SK-N-SH (cell line): ENCODE measurements around the gene PCGF1. TPM values are rescaled to one million over a fixed set of nuclear protein-coding genes. Genes with fewer than 3 reads are reported as not detected.
A peak's percentile ranks its signal among the peaks of the same experiment; 100 is the strongest.

Experiments used
- CTCF ChIA-PET: fragments of 300-600, 350-600 bp; formaldehyde crosslinking; extraction: SDS; loops from one replicate; lab custom pipeline; 2021; lab: Yijun Ruan, JAX
- POLR2A ChIA-PET: fragments of 350-600 bp; sonication (Branson Sonifier 250); formaldehyde crosslinking; extraction: SDS; loops from one replicate; lab custom pipeline; 2020; ENCODE audit warnings: antibody characterized with exemption, inconsistent platforms; lab: Yijun Ruan, JAX
- DNase-seq: peaks from one replicate; pipeline ENCODE4 v3.0.0; 2012
- H2AFZ ChIP-seq: fragments of 200-600 bp; sonication (generic); 2 replicates; pipeline ENCODE4 v1.8.1; 2016; ENCODE audit warnings: antibody characterized with exemption, mild to moderate bottlenecking, low read depth
- H3F3A ChIP-seq: fragments of 200-600 bp; sonication (generic); replicated peaks from 2 replicates; pipeline ENCODE3; 2016; ENCODE audit warnings: antibody characterized with exemption, mild to moderate bottlenecking; ENCODE audit not compliant: insufficient read depth
- H3K27ac ChIP-seq, 2 experiments: fragments of 200-500 bp in 1 of 2; fragments of 200-600 bp in 1 of 2; sonication (Bioruptor generic) in 1 of 2; sonication (generic), shearing (Covaris generic) in 1 of 2; 2 replicates each; pipeline versions ENCODE4 v1.5.1 to v1.6.1; 2014 to 2016; ENCODE audit warnings: low read depth in 2 of 2, inconsistent platforms in 1 of 2, low read length in 1 of 2, mild to moderate bottlenecking in 1 of 2, mixed read lengths in 1 of 2
- H3K27me3 ChIP-seq: fragments of 200-600 bp; sonication (generic), shearing (Covaris generic); 2 replicates; pipeline ENCODE4 v1.6.1; 2016; ENCODE audit warnings: mixed run types; ENCODE audit not compliant: insufficient read depth
- H3K36me3 ChIP-seq, 2 experiments: fragments of 200-500 bp in 1 of 2; fragments of 200-600 bp in 1 of 2; sonication (Bioruptor generic) in 1 of 2; sonication (generic) in 1 of 2; replicated peaks in 1 of 2; 2 replicates each; pipeline versions ENCODE3 to v1.5.1; 2014 to 2016; ENCODE audit warnings: low read length in 1 of 2, mild to moderate bottlenecking in 1 of 2; ENCODE audit not compliant: insufficient read depth in 2 of 2, control insufficient read depth in 1 of 2
- H3K4me1 ChIP-seq, 2 experiments: fragments of 200-500 bp in 1 of 2; fragments of 200-600 bp in 1 of 2; sonication (Bioruptor generic) in 1 of 2; sonication (generic), shearing (Covaris generic) in 1 of 2; 2 replicates each; pipeline versions ENCODE4 v1.5.1 to v1.6.1; 2014 to 2016; ENCODE audit warnings: low read depth in 1 of 2, low read length in 1 of 2, mixed run types in 1 of 2; ENCODE audit not compliant: insufficient read depth in 2 of 2, control insufficient read depth in 1 of 2
- H3K4me2 ChIP-seq: fragments of 200-600 bp; sonication (generic), shearing (Covaris generic); 2 replicates; pipeline ENCODE4 v1.6.1; 2017; ENCODE audit warnings: mixed run types
- H3K4me3 ChIP-seq, 2 experiments: fragments of 200-500 bp in 1 of 2; fragments of 200-600 bp in 1 of 2; sonication (Bioruptor generic) in 1 of 2; sonication (generic), shearing (Covaris generic) in 1 of 2; 2 replicates each; pipeline versions ENCODE4 v1.5.1 to v1.8.1; 2014 to 2016; ENCODE audit warnings: low read depth in 2 of 2, inconsistent platforms in 1 of 2, low read length in 1 of 2, mild to moderate bottlenecking in 1 of 2, mixed read lengths in 1 of 2, moderate library complexity in 1 of 2
- H3K79me2 ChIP-seq: fragments of 200-600 bp; sonication (generic); 2 replicates; pipeline ENCODE4 v1.8.1; 2017; ENCODE audit warnings: mild to moderate bottlenecking; ENCODE audit not compliant: insufficient read depth
- H3K9ac ChIP-seq: fragments of 200-600 bp; sonication (generic); 2 replicates; pipeline ENCODE4 v1.6.1; 2017; ENCODE audit warnings: mixed run types
- H3K9me2 ChIP-seq: fragments of 200-600 bp; sonication (generic); 2 replicates; pipeline ENCODE4 v1.6.1; 2017; ENCODE audit warnings: mixed run types
- H3K9me3 ChIP-seq: fragments of 200-600 bp; sonication (generic); 2 replicates; pipeline ENCODE4 v1.6.1; 2017; ENCODE audit warnings: mixed run types, mild to moderate bottlenecking, moderate library complexity
- H4K20me1 ChIP-seq: fragments of 200-600 bp; sonication (generic); 2 replicates; pipeline ENCODE4 v1.6.1; 2017; ENCODE audit warnings: mild to moderate bottlenecking, mixed run types; ENCODE audit not compliant: insufficient read depth
- ELF1 ChIP-seq: IDR thresholded peaks from 2 replicates; pipeline ENCODE4 v1.4.0; 2012
- EP300 ChIP-seq, 2 experiments: IDR thresholded peaks; 2 replicates each; pipeline versions ENCODE4 v1.4.0 to v1.6.1; 2012; ENCODE audit warnings: borderline replicate concordance in 1 of 2, low read depth in 1 of 2, low read length in 1 of 2
- EZH2phosphoT487 ChIP-seq: fragments of 200-600 bp; sonication (generic); IDR thresholded peaks from 2 replicates; pipeline ENCODE4 v1.6.1; 2017; ENCODE audit warnings: low read depth, mixed run types, mild to moderate bottlenecking, antibody characterized with exemption, moderate library complexity, borderline replicate concordance
- FOSL2 ChIP-seq: IDR thresholded peaks from 2 replicates; pipeline ENCODE4 v1.4.0; 2012; ENCODE audit warnings: low read depth, mild to moderate bottlenecking, moderate library complexity, borderline replicate concordance
- FOXJ3 ChIP-seq: sonication (generic); formaldehyde crosslinking; IDR thresholded peaks from 2 replicates; pipeline ENCODE4 v1.5.1; 2020; ENCODE audit warnings: mild to moderate bottlenecking, missing genetic modification reagents
- FOXM1 ChIP-seq: IDR thresholded peaks from 2 replicates; pipeline ENCODE4 v1.4.0; 2012; ENCODE audit warnings: low read depth, mild to moderate bottlenecking
- GATA2 ChIP-seq: sonication (generic); formaldehyde crosslinking; IDR thresholded peaks from 2 replicates; pipeline ENCODE4 v1.5.0; 2020; ENCODE audit warnings: mild to moderate bottlenecking, missing genetic modification reagents
- JUND ChIP-seq: IDR thresholded peaks from 2 replicates; pipeline ENCODE4 v1.4.0; 2012
- MEF2A ChIP-seq: IDR thresholded peaks from 2 replicates; pipeline ENCODE4 v1.4.0; 2012; ENCODE audit warnings: low read depth, borderline replicate concordance
- MXI1 ChIP-seq: IDR thresholded peaks from 2 replicates; pipeline ENCODE4 v1.6.1; 2012; ENCODE audit warnings: mild to moderate bottlenecking, low read depth, low read length, improper control_type of control experiment
- NFIC ChIP-seq: IDR thresholded peaks from 2 replicates; pipeline ENCODE4 v1.4.0; 2012; ENCODE audit warnings: borderline replicate concordance
- NRF1 ChIP-seq: IDR thresholded peaks from 2 replicates; pipeline ENCODE4 v1.6.1; 2012; ENCODE audit warnings: low read depth, mild to moderate bottlenecking, low read length
- POLR2AphosphoS5 ChIP-seq: IDR thresholded peaks from 2 replicates; pipeline ENCODE4 v1.6.1; 2012; ENCODE audit warnings: low read depth, low read length
- RAD21 ChIP-seq: IDR thresholded peaks from 2 replicates; pipeline ENCODE4 v1.6.1; 2012; ENCODE audit warnings: mild to moderate bottlenecking, low read length
- RCOR1 ChIP-seq: fragments of 150-350 bp; IDR thresholded peaks from 2 replicates; pipeline ENCODE4 v1.6.1; 2017; ENCODE audit warnings: antibody characterized with exemption, low read length
- RFX5 ChIP-seq: IDR thresholded peaks from 2 replicates; pipeline ENCODE4 v1.6.1; 2012; ENCODE audit warnings: mild to moderate bottlenecking, improper control_type of control experiment, low read length
- RXRA ChIP-seq: IDR thresholded peaks from 2 replicates; pipeline ENCODE4 v1.4.0; 2012; ENCODE audit warnings: low read depth, mild to moderate bottlenecking, borderline replicate concordance
- SIN3A ChIP-seq: IDR thresholded peaks from 2 replicates; pipeline ENCODE4 v1.6.1; 2012; ENCODE audit warnings: low read depth, mild to moderate bottlenecking, low read length, moderate library complexity, borderline replicate concordance
- SMC3 ChIP-seq: IDR thresholded peaks from 2 replicates; pipeline ENCODE4 v1.6.1; 2012; ENCODE audit warnings: low read depth, low read length, improper control_type of control experiment
- TAF1 ChIP-seq: IDR thresholded peaks from 2 replicates; pipeline ENCODE4 v1.6.1; 2012; ENCODE audit warnings: low read depth, mild to moderate bottlenecking, low read length, moderate library complexity, borderline replicate concordance
- TCF12 ChIP-seq: IDR thresholded peaks from 2 replicates; pipeline ENCODE4 v1.4.0; 2012
- TEAD4 ChIP-seq: IDR thresholded peaks from 2 replicates; pipeline ENCODE4 v1.4.0; 2012; ENCODE audit warnings: mild to moderate bottlenecking, borderline replicate concordance; ENCODE audit not compliant: insufficient read depth
- YY1 ChIP-seq: IDR thresholded peaks from 2 replicates; pipeline ENCODE4 v1.4.0; 2012; ENCODE audit warnings: low read depth, mild to moderate bottlenecking
- WGBS: methylation state at CpG from one replicate; pipeline ENCODE4 v1.1.6; 2017; ENCODE audit warnings: low lambda C conversion rate; 5-methylcytosine and 5-hydroxymethylcytosine counted together
- polyA plus RNA-seq, 3 experiments: library from polyadenylated mRNA; depleted of rRNA; stranded (reverse); fragments of >200 nt; gene quantifications; 2 replicates each; pipeline ENCODE4 v1.2.3, GENCODE V29; 2012
- TF ChIP-seq, protein P1 (sequence below): IDR thresholded peaks from 2 replicates; pipeline ENCODE4 v1.4.0; 2012; ENCODE audit warnings: low read depth
- TF ChIP-seq, protein P2 (sequence below): IDR thresholded peaks from 2 replicates; pipeline ENCODE4 v1.4.0; 2012; ENCODE audit warnings: low read depth, borderline replicate concordance
- TF ChIP-seq, protein P3 (sequence below): IDR thresholded peaks from 2 replicates; pipeline ENCODE4; 2012
- TF ChIP-seq, protein P4 (sequence below): IDR thresholded peaks from 2 replicates; pipeline ENCODE4 v1.6.1; 2012; ENCODE audit warnings: mild to moderate bottlenecking, low read depth, low read length, moderate library complexity

The PCGF1 gene
- polyA plus RNA-seq (2012; rRNA removed): 44.9 and 46.4 TPM in 2 replicates
- polyA plus RNA-seq (2012; cell fraction: cytosol; rRNA removed): 38.6 and 39.7 TPM in 2 replicates
- polyA plus RNA-seq (2012; cell fraction: nucleus; rRNA removed): 58.5 and 59.2 TPM in 2 replicates

DNA sequence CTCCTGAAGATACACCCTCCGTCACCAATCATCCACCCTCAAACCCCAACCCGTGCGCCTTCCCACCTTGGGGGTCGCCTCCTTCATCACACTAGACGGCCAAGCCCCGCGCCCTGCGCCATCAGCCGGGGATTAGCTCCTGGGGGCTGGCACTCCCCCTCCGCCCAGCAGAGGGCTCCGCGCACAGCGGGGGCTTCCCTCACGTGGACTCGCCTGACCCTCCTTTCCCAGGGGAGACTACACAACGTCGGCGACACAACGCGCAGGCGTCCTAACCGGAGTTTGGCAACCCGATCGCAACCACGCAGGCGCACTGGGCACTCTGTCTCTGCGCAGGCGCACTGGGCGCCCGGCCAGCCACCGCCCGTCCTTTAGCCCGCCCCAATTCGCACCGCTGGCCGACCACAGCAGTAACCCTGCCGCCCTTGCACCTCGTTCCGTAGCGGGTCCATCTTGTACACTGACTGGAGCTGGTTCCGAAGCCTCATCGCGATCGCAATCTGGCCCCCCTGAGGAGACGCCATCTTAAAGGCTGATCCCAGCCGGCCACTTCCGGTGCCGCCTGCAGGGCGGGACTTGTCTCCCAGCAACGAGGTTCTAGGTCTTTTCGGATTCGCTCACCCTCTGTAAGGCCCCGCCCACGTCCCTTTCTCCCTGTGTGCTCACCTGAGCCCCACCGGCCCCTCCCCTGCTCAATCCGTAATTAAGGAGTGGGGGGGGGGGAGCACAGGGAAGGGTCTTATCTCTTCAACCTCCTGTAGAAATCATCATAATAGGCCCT, at the start of gene PCGF1:
Gene PCGF1 (minus strand): TSS at position 551 of the 781 bp plus-strand sequence. CDS start 27 bp downstream, at position 524.
- 1% methylated on average over 29 of the region's 56 CpGs for WGBS
- H3K79me2 ChIP-seq: peaks cover 17% of the 10 kb centered on the region; the same call in 1 of the 2 replicates
- H3K4me1 ChIP-seq: peaks cover 19 to 26% of the 10 kb centered on the region in 2 experiments; a peak in 3 of 4 replicates
- peaks cover 15 to 20% of the 10 kb centered on the region in 2 experiments for H3K36me3 ChIP-seq
- POLR2A ChIA-PET: interaction anchor here (0.7 to 2.3 kb wide), 8 partner anchors 11 to 68 kb away, joined by 3 to 11 read pairs (median 7); partner anchors contain the start of genes AUP1, CCDC142, HTRA2 and TTC31
- peak; percentile 97 for DNase-seq
- no peaks in the 10 kb centered on the region for H3K9me3 ChIP-seq
- CTCF ChIA-PET: interaction anchor here (0.6 to 7.5 kb wide), 20 partner anchors 11 to 146 kb away, joined by 3 to 80 read pairs (median 4); partner anchors contain the start of genes AUP1, CCDC142, DQX1 and HTRA2
- no peaks in the 10 kb centered on the region for H3K27me3 ChIP-seq
- peaks cover 28% of the 10 kb centered on the region for H3F3A ChIP-seq
- peak within 1 kb of the TSS; percentile 95 for H3K9ac ChIP-seq
- H3K9me2 ChIP-seq: no peaks in the 10 kb centered on the region
- H3K4me2 ChIP-seq: peak within 1 kb of the TSS; percentile 96
- peak within 1 kb of the TSS; percentile 84 to 86 for H3K4me3 ChIP-seq
- H3K27ac ChIP-seq: peak within 1 kb of the TSS; percentile 99 to 100
- no peaks in the 10 kb centered on the region for H4K20me1 ChIP-seq
- peak within 1 kb of the TSS; percentile 85 for H2AFZ ChIP-seq
- TF ChIP-seq TCF12 (no peak), MEF2A (no peak), EP300 (IDR thresholded peaks at IDR 0.05; ENCODE audit: borderline replicate concordance in 1 of 2, low read depth in 1 of 2, low read length in 1 of 2) (no peak), RAD21 (peak; percentile 57), FOXJ3 (CRISPR knock-in tag) (no peak), FOXM1 (no peak), TEAD4 (no peak), RXRA (no peak), JUND (no peak), SIN3A (no peak), YY1 (peak; percentile 95), POLR2AphosphoS5 (peak; percentile 83), NFIC (no peak), EZH2phosphoT487 (no peak), SMC3 (peak; percentile 55; the same call in 1 of the 2 replicates), FOSL2 (no peak), NRF1 (peak; percentile 97), RCOR1 (no peak), TAF1 (peak; percentile 85), GATA2 (CRISPR knock-in tag) (peak; percentile 37; the same call in 1 of the 2 replicates), RFX5 (peak; percentile 62; the same call in 1 of the 2 replicates), MXI1 (peak; percentile 87; the same call in 1 of the 2 replicates), ELF1 (peak; percentile 80)
- TF ChIP-seq, protein P1, sequence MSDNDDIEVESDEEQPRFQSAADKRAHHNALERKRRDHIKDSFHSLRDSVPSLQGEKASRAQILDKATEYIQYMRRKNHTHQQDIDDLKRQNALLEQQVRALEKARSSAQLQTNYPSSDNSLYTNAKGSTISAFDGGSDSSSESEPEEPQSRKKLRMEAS: peak; percentile 73
- TF ChIP-seq, protein P2, sequence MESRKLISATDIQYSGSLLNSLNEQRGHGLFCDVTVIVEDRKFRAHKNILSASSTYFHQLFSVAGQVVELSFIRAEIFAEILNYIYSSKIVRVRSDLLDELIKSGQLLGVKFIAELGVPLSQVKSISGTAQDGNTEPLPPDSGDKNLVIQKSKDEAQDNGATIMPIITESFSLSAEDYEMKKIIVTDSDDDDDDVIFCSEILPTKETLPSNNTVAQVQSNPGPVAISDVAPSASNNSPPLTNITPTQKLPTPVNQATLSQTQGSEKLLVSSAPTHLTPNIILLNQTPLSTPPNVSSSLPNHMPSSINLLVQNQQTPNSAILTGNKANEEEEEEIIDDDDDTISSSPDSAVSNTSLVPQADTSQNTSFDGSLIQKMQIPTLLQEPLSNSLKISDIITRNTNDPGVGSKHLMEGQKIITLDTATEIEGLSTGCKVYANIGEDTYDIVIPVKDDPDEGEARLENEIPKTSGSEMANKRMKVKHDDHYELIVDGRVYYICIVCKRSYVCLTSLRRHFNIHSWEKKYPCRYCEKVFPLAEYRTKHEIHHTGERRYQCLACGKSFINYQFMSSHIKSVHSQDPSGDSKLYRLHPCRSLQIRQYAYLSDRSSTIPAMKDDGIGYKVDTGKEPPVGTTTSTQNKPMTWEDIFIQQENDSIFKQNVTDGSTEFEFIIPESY: no peak
- TF ChIP-seq, protein P3, sequence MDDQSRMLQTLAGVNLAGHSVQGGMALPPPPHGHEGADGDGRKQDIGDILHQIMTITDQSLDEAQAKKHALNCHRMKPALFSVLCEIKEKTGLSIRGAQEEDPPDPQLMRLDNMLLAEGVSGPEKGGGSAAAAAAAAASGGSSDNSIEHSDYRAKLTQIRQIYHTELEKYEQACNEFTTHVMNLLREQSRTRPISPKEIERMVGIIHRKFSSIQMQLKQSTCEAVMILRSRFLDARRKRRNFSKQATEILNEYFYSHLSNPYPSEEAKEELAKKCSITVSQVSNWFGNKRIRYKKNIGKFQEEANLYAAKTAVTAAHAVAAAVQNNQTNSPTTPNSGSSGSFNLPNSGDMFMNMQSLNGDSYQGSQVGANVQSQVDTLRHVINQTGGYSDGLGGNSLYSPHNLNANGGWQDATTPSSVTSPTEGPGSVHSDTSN: no peak
- TF ChIP-seq, protein P4, sequence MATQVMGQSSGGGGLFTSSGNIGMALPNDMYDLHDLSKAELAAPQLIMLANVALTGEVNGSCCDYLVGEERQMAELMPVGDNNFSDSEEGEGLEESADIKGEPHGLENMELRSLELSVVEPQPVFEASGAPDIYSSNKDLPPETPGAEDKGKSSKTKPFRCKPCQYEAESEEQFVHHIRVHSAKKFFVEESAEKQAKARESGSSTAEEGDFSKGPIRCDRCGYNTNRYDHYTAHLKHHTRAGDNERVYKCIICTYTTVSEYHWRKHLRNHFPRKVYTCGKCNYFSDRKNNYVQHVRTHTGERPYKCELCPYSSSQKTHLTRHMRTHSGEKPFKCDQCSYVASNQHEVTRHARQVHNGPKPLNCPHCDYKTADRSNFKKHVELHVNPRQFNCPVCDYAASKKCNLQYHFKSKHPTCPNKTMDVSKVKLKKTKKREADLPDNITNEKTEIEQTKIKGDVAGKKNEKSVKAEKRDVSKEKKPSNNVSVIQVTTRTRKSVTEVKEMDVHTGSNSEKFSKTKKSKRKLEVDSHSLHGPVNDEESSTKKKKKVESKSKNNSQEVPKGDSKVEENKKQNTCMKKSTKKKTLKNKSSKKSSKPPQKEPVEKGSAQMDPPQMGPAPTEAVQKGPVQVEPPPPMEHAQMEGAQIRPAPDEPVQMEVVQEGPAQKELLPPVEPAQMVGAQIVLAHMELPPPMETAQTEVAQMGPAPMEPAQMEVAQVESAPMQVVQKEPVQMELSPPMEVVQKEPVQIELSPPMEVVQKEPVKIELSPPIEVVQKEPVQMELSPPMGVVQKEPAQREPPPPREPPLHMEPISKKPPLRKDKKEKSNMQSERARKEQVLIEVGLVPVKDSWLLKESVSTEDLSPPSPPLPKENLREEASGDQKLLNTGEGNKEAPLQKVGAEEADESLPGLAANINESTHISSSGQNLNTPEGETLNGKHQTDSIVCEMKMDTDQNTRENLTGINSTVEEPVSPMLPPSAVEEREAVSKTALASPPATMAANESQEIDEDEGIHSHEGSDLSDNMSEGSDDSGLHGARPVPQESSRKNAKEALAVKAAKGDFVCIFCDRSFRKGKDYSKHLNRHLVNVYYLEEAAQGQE: no peak
